ENCODE measurements around the gene PCA3.

DNA sequence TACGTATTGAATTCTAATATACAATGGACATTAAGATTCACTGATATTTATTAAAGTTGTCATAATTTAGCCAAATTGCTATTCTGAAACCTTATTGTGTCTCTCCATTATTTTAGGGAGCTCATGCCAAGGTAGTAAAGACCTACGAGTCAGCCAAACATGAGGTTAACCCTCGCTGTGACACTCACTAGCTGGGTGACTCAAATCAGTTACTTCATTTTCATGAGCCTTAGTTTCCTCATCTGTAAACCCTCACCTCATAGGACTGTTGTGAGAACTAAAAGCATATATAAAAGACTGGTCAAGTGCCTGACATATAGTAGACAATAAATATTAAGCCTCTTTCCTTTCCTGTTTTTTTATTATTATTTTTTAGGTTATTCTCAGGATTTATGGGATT lies 44.0 kb upstream of the PCA3 start:
- no peak for TF ChIP-seq ARNT (IDR thresholded peaks at IDR 0.05)
- no peak for TF ChIP-seq POLR3A (IDR thresholded peaks at IDR 0.05; ENCODE audit: borderline replicate concordance, extremely low read depth, insufficient read depth, insufficient read length)
- TF ChIP-seq, protein P1, sequence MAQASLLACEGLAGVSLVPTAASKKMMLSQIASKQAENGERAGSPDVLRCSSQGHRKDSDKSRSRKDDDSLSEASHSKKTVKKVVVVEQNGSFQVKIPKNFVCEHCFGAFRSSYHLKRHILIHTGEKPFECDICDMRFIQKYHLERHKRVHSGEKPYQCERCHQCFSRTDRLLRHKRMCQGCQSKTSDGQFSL (CRISPR knock-in tag; IDR thresholded peaks at IDR 0.05) = no peak
- TF ChIP-seq, protein P1 (tag; IDR thresholded peaks at IDR 0.05) = no peak
- TF ChIP-seq KLF16 (IDR thresholded peaks at IDR 0.05) = no peak
- no peak for TF ChIP-seq ZNF143 (CRISPR knock-in tag; IDR thresholded peaks at IDR 0.05)
- TF ChIP-seq SAP30 (IDR thresholded peaks at IDR 0.05; ENCODE audit: borderline replicate concordance, insufficient read depth, low read depth, low read length, poor library complexity, severe bottlenecking) = no peak
- TF ChIP-seq, protein P2, sequence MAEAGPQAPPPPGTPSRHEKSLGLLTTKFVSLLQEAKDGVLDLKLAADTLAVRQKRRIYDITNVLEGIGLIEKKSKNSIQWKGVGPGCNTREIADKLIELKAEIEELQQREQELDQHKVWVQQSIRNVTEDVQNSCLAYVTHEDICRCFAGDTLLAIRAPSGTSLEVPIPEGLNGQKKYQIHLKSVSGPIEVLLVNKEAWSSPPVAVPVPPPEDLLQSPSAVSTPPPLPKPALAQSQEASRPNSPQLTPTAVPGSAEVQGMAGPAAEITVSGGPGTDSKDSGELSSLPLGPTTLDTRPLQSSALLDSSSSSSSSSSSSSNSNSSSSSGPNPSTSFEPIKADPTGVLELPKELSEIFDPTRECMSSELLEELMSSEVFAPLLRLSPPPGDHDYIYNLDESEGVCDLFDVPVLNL (CRISPR knock-in tag; IDR thresholded peaks at IDR 0.05; ENCODE audit: low read depth) = no peak
- TF ChIP-seq BHLHE40 (IDR thresholded peaks at IDR 0.05; ENCODE audit: low read length) = no peak
- no peak for TF ChIP-seq BRCA1 (IDR thresholded peaks at IDR 0.05)
- TF ChIP-seq BRCA1 (CRISPR knock-in tag; IDR thresholded peaks at IDR 0.05) = no peak
- TF ChIP-seq MCM7 (IDR thresholded peaks at IDR 0.05) = no peak
- TF ChIP-seq, protein P3, sequence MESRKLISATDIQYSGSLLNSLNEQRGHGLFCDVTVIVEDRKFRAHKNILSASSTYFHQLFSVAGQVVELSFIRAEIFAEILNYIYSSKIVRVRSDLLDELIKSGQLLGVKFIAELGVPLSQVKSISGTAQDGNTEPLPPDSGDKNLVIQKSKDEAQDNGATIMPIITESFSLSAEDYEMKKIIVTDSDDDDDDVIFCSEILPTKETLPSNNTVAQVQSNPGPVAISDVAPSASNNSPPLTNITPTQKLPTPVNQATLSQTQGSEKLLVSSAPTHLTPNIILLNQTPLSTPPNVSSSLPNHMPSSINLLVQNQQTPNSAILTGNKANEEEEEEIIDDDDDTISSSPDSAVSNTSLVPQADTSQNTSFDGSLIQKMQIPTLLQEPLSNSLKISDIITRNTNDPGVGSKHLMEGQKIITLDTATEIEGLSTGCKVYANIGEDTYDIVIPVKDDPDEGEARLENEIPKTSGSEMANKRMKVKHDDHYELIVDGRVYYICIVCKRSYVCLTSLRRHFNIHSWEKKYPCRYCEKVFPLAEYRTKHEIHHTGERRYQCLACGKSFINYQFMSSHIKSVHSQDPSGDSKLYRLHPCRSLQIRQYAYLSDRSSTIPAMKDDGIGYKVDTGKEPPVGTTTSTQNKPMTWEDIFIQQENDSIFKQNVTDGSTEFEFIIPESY (CRISPR knock-in tag; IDR thresholded peaks at IDR 0.05) = no peak
